ENCODE results near the gene NBPF4.

The NBPF4 gene

GRCh38 chr1:108199781-108200686 lies 43.8 kb downstream of the NBPF4 start, which contains the start of gene SLC25A24:
SLC25A24 (minus strand) TSS chr1:108200343; CDS start chr1:108200138, 205 bp downstream.
- peak within 1 kb of the TSS; percentile 83 for H3K27ac ChIP-seq
- TF ChIP-seq CTCF (conservative IDR thresholded peaks at IDR 0.05), result no peak
- TF ChIP-seq ZFX (IDR thresholded peaks at IDR 0.05), result peak; percentile 75

- H3K27ac ChIP-seq, result peak overlapping the region; percentile 83
- TF ChIP-seq CTCF (conservative IDR thresholded peaks at IDR 0.05), result no peak
These were observed 44.6 kb downstream of the NBPF4 start for GRCh38 chr1:108199201-108199691.

GRCh38 chr1:108194051-108194450 lies 49.8 kb downstream of the NBPF4 start:
- TF ChIP-seq CTCF (conservative IDR thresholded peaks at IDR 0.05) (no peak), ZFX (IDR thresholded peaks at IDR 0.05) (no peak)
- no peak overlapping the region for H3K27ac ChIP-seq

- no peak for TF ChIP-seq CTCF (conservative IDR thresholded peaks at IDR 0.05)
- TF ChIP-seq ZFX (IDR thresholded peaks at IDR 0.05), result no peak
These were observed 50.5 kb downstream of the NBPF4 start for GRCh38 chr1:108193333-108193732.

GRCh38 chr1:108192581-108192980 lies 51.3 kb downstream of the NBPF4 start:
- TF ChIP-seq ZFX (IDR thresholded peaks at IDR 0.05) (no peak), CTCF (conservative IDR thresholded peaks at IDR 0.05) (no peak)
- no peak overlapping the region for H3K27ac ChIP-seq

More at GRCh38 chr1:108193333-108193732, 50.5 kb downstream of the NBPF4 start:
- H3K27ac ChIP-seq, result no peak overlapping the region

- no peak for TF ChIP-seq ZFX (IDR thresholded peaks at IDR 0.05)
- TF ChIP-seq CTCF (conservative IDR thresholded peaks at IDR 0.05), result no peak
- peak overlapping the region; percentile 60 for H3K27ac ChIP-seq
These were observed 53.0 kb downstream of the NBPF4 start for GRCh38 chr1:108190686-108191416.
